PC-3 (cell line): ENCODE measurements around the gene ZNF225.

ENCODE experiments used
- CTCF ChIP-seq: fragments of 300-600 bp; sonication (generic); conservative IDR thresholded peaks from 2 replicates; pipeline ENCODE4 v1.5.1; 2017; ENCODE audit warnings: antibody characterized with exemption, low read depth, mild to moderate bottlenecking, low read length
- EZH2 ChIP-seq: fragments of 300-600 bp; sonication (generic); IDR thresholded peaks from one replicate; pipeline ENCODE4 v1.6.1; 2017; ENCODE audit warnings: antibody characterized with exemption, mild to moderate bottlenecking, low read length; ENCODE audit not compliant: unreplicated experiment

DNA sequence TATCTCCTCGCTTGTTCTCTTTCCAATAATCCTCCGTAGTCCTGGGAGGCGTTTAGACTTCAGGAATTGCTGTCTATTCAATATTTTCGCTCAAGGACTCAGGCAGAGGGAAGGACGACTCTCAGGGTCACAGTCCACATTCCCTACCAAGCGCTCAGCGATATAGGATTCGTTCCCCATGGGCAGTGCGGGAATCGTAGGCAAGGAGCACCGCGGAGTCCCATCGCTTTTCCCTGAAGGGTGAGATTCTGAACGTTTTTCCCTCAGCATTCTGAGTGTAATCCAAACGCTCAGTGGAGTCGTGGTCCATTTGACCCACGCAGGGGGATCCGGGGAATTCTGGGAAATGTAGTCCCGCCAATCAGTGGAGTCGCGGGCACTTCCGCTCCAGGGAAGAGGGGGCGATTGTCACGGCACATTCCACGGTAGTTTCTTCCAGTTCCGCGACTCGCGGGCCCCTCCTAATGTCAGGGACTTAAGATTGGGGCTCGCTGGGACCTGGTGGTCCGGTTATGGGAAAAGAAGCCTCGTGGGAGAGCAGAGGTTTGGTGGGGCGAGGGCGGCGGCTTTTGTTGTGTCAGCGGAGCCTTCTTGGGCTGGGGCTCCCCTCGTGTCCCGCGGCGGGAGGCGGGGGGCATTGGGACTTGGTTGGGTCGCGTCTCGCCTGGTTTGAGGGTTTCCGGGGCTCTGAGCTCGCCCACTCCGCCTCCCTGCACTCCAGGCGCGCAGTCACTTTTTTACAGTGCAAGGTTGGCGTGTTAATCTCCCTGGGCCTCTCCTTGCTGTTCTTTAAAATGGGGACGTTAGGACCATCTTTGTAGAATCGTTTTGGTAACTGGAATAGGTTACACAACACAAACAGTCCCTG, 28.2 kb downstream of the ZNF225 start, which contains the start of gene ZNF234:
- TF ChIP-seq CTCF = no peak
- TF ChIP-seq EZH2 = no peak
